Measurements from ENCODE around the gene C1orf159.
A peak's percentile ranks its signal among the peaks of the same experiment; 100 is the strongest.

The C1orf159 gene

DNA sequence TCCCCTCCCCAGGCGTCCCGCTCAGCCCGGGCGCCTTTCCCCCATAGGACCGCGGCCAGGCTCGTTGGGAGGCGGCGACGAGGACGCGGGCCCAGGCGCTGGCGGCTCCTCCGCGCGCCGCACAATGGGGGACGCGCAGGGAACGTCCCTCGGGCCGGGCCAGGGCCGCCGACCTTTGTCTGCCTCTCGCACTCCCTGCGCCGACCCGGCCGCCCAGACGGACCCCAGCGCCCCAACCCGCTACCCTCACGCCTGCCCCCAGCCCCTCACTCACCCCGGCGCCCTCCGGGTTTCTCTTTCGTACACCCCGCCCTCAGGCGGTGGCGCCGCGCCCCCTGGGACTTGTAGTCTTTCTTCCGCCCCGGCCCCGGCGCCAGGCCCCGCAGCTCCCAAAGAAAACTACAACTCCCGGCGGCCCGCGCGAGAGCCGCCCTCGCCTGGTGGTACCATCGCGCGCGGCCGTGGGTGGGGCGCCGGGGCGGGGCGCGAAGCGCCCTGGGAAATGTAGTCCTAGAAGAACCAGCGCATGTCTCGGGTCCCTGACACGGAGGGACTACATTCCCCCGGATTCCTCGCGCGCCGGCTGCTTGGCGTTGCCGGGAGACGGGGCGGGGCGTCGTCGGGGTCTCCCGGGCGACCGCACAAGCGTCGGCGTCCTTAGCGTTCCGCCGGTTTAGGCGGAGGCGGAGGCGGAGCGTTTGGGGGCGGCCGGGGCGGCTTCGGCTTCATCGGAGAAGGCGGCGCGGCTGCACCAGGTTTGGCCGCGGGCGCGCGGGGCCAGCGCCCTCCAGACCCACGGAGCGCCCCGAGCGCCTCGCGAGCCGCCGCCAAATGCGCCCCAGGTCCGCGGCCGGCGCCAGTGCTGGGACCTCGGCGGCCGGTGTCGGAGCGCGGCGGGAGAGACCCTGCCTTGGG, at the start of gene C1orf159:
C1orf159 (minus strand) TSS at position 304 of the 915 bp plus-strand sequence. CDS start 24,546 bp downstream, outside the sequence.
- peaks cover 5% of the 10 kb centered on the region for H3K9me3 ChIP-seq (ENCODE audit: control insufficient read depth, insufficient read depth, low read length)
- no peaks in the 10 kb centered on the region for H3K4me1 ChIP-seq (ENCODE audit: control insufficient read depth, insufficient read depth, low read length)
- H3K36me3 ChIP-seq (ENCODE audit: control insufficient read depth, insufficient read depth, low read length) = peaks cover 5% of the 10 kb centered on the region
- peaks cover 12% of the 10 kb centered on the region for H3K27me3 ChIP-seq (ENCODE audit: control insufficient read depth, insufficient read depth, low read length)
- peak within 1 kb of the TSS; percentile 52 for H3K4me3 ChIP-seq (ENCODE audit: low read depth, low read length)
- H3K9ac ChIP-seq (ENCODE audit: low read depth, low read length) = no peak within 1 kb of the TSS

GRCh38 chr1:1165485-1165884, 49.6 kb upstream of the C1orf159 start:
- Histone ChIP-seq H3K4me1 (ENCODE audit: control insufficient read depth, insufficient read depth, low read length) (peaks cover 3% of the 10 kb centered on the region), H3K4me3 (ENCODE audit: low read depth, low read length) (no peak overlapping the region), H3K36me3 (ENCODE audit: control insufficient read depth, insufficient read depth, low read length) (peaks cover 3% of the 10 kb centered on the region), H3K9me3 (ENCODE audit: control insufficient read depth, insufficient read depth, low read length) (no peaks in the 10 kb centered on the region), H3K27me3 (ENCODE audit: control insufficient read depth, insufficient read depth, low read length) (no peaks in the 10 kb centered on the region), H3K9ac (ENCODE audit: low read depth, low read length) (no peak overlapping the region)

- Histone ChIP-seq H3K4me1 (ENCODE audit: control insufficient read depth, insufficient read depth, low read length) (peaks cover 3% of the 10 kb centered on the region), H3K9me3 (ENCODE audit: control insufficient read depth, insufficient read depth, low read length) (no peaks in the 10 kb centered on the region), H3K4me3 (ENCODE audit: low read depth, low read length) (peak overlapping the region; percentile 8), H3K9ac (ENCODE audit: low read depth, low read length) (no peak overlapping the region), H3K36me3 (ENCODE audit: control insufficient read depth, insufficient read depth, low read length) (peaks cover 3% of the 10 kb centered on the region), H3K27me3 (ENCODE audit: control insufficient read depth, insufficient read depth, low read length) (no peaks in the 10 kb centered on the region)
These were observed 49.0 kb upstream of the C1orf159 start for GRCh38 chr1:1164701-1165451.

DNA sequence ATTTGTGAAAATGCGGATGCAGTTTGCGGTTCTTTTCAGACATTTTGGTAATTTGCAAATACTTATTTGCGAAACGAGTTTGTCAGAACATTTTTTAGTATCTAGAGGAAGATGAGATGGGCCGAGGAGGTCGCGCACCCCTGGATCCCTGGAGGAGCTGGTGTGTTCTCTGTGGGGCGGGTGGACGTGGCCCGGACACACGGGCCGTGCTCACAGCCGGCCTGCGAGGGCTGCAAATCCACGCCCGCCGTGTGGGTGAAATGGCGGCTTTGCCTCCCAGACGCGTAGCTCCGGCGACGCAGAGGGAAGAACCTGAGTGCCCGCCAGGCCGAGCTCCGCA, 48.4 kb upstream of the C1orf159 start:
- no peaks in the 10 kb centered on the region for H3K9me3 ChIP-seq (ENCODE audit: control insufficient read depth, insufficient read depth, low read length)
- no peaks in the 10 kb centered on the region for H3K27me3 ChIP-seq (ENCODE audit: control insufficient read depth, insufficient read depth, low read length)
- peaks cover 3% of the 10 kb centered on the region for H3K4me1 ChIP-seq (ENCODE audit: control insufficient read depth, insufficient read depth, low read length)
- H3K36me3 ChIP-seq (ENCODE audit: control insufficient read depth, insufficient read depth, low read length) = peaks cover 3% of the 10 kb centered on the region
- peak overlapping the region; percentile 8 for H3K4me3 ChIP-seq (ENCODE audit: low read depth, low read length)
- peak overlapping the region; percentile 24 for H3K9ac ChIP-seq (ENCODE audit: low read depth, low read length)

GRCh38 chr1:1163538-1164070, 47.7 kb upstream of the C1orf159 start:
- peak overlapping the region; percentile 24 for H3K9ac ChIP-seq (ENCODE audit: low read depth, low read length)

DNA sequence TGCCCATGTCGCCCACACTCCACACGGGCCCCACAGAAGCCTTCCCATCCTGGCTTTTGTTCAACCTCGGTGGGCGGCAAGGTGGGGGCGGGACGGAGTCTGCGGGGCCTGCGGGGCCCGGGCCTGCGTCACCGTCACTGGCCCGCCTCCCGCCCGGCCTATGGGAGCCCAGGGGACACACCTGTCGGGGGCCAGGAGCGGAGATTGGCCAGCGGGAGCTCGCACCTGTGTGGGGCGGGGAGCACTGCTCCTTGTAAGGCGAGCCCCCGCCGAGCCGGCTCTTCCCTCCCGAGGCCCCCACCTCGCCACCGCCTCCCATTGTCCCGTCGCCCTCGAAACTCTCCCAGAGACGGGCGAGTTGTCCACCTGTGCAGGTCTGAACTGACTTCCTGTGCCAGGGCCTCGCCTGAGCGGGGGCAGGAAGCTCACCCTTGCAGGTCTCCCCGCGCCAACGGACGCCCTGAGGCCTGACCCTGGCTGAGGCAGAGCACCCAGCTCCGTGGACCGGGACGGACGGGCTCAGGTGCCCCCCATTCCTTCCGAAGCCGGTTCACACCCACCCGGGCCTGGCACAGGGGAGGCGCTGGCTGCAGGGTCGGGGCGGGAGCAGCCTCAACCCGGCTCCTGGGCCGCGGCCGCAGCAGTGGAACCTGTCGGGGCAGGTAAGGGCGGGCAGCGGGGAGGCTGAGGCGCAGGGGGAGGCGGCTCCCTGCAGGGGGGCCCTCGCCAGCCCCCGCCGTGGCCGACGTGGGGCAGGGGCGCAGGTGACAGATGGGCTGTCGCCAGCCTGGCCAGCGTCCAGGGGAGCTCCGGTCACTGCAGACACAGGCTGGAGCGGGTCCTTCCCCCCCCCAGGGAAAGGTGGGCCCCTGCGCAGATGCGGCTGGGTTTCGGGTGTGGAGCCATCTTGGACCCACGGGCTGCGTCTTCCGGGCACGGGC, 47.0 kb upstream of the C1orf159 start:
- peak overlapping the region; percentile 22 for H3K4me3 ChIP-seq (ENCODE audit: low read depth, low read length)
- no peak overlapping the region for H3K9ac ChIP-seq (ENCODE audit: low read depth, low read length)
- H3K4me1 ChIP-seq (ENCODE audit: control insufficient read depth, insufficient read depth, low read length) = peaks cover 3% of the 10 kb centered on the region
- H3K9me3 ChIP-seq (ENCODE audit: control insufficient read depth, insufficient read depth, low read length) = no peaks in the 10 kb centered on the region
- H3K36me3 ChIP-seq (ENCODE audit: control insufficient read depth, insufficient read depth, low read length) = peaks cover 3% of the 10 kb centered on the region
- no peaks in the 10 kb centered on the region for H3K27me3 ChIP-seq (ENCODE audit: control insufficient read depth, insufficient read depth, low read length)

More at GRCh38 chr1:1163538-1164070, 47.7 kb upstream of the C1orf159 start:
- Histone ChIP-seq H3K36me3 (ENCODE audit: control insufficient read depth, insufficient read depth, low read length) (peaks cover 3% of the 10 kb centered on the region), H3K4me3 (ENCODE audit: low read depth, low read length) (peak overlapping the region; percentile 22), H3K9me3 (ENCODE audit: control insufficient read depth, insufficient read depth, low read length) (no peaks in the 10 kb centered on the region), H3K27me3 (ENCODE audit: control insufficient read depth, insufficient read depth, low read length) (no peaks in the 10 kb centered on the region), H3K4me1 (ENCODE audit: control insufficient read depth, insufficient read depth, low read length) (peaks cover 3% of the 10 kb centered on the region)

DNA sequence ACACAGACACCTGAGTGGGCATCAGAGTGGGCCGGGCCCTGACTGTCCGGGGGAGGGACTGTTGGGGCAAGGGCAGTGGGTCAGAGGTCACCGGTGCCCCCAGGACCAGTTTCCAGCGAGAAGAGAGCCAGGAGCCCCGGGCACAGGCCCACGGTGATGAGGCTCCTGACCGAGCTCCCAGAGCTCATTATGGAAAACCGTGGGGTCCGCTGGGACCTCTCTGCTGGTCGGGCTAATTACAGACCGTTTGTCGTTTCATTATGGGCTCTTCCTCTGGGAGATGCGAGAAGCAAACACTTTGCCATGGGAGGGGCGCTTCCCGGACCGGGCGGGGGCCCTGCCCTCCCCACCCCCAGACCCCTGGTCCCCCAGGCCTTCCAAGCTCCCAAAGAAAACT, 45.8 kb upstream of the C1orf159 start:
- no peak overlapping the region for H3K9ac ChIP-seq (ENCODE audit: low read depth, low read length)
- H3K4me1 ChIP-seq (ENCODE audit: control insufficient read depth, insufficient read depth, low read length) = peaks cover 3% of the 10 kb centered on the region
- H3K27me3 ChIP-seq (ENCODE audit: control insufficient read depth, insufficient read depth, low read length) = no peaks in the 10 kb centered on the region
- H3K9me3 ChIP-seq (ENCODE audit: control insufficient read depth, insufficient read depth, low read length) = no peaks in the 10 kb centered on the region
- H3K36me3 ChIP-seq (ENCODE audit: control insufficient read depth, insufficient read depth, low read length) = no peaks in the 10 kb centered on the region
- no peak overlapping the region for H3K4me3 ChIP-seq (ENCODE audit: low read depth, low read length)

- Histone ChIP-seq H3K36me3 (ENCODE audit: control insufficient read depth, insufficient read depth, low read length) (no peaks in the 10 kb centered on the region), H3K4me1 (ENCODE audit: control insufficient read depth, insufficient read depth, low read length) (peaks cover 3% of the 10 kb centered on the region), H3K4me3 (ENCODE audit: low read depth, low read length) (no peak overlapping the region), H3K9ac (ENCODE audit: low read depth, low read length) (no peak overlapping the region), H3K27me3 (ENCODE audit: control insufficient read depth, insufficient read depth, low read length) (no peaks in the 10 kb centered on the region), H3K9me3 (ENCODE audit: control insufficient read depth, insufficient read depth, low read length) (no peaks in the 10 kb centered on the region)
These were observed 45.3 kb upstream of the C1orf159 start for GRCh38 chr1:1161078-1161682.

GRCh38 chr1:1160281-1160930, 44.5 kb upstream of the C1orf159 start:
- H3K36me3 ChIP-seq (ENCODE audit: control insufficient read depth, insufficient read depth, low read length) = no peaks in the 10 kb centered on the region
- no peaks in the 10 kb centered on the region for H3K9me3 ChIP-seq (ENCODE audit: control insufficient read depth, insufficient read depth, low read length)
- no peak overlapping the region for H3K9ac ChIP-seq (ENCODE audit: low read depth, low read length)
- H3K4me3 ChIP-seq (ENCODE audit: low read depth, low read length) = no peak overlapping the region
- peaks cover 3% of the 10 kb centered on the region for H3K4me1 ChIP-seq (ENCODE audit: control insufficient read depth, insufficient read depth, low read length)
- peaks cover 3% of the 10 kb centered on the region for H3K27me3 ChIP-seq (ENCODE audit: control insufficient read depth, insufficient read depth, low read length)

DNA sequence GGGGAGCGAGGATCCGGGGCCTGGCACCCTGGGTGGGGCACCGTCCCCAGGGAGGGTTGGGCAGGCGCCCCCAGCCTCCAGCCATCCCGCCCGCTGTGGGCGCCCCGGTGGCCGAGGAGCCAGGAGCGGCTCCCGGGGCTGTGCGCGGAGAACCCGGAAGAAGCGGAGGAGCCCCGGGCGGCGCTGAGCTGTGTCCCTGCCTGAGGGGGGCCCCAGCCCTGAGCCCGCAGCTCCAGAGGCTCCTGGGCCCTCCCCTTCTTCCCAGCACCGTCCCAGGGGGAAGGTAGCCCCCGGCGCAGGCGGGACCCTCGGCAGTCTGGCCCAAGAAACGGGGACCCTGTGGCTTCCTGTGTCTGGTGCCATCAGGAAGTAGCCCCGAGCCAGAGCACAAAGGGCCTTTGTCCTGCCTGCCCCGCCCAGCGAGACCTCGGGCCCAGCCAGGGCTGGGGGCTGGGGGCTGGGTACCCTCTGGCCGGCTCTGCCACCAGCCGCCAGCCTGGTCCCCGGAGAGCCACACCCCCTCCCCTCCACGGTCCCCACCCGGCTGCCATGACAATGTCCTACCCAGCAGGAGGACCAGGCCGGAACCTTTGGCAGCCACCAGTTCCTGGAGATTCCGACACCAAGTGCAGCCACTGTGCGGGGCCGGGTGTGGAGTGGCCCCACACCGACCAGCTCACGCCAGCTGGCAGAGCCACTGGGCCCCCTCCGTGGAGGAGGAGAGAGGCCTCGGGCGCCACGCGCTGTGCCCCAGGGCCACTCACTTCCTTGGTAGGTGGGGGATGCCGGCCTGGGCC, 42.2 kb upstream of the C1orf159 start:
- Histone ChIP-seq H3K9ac (ENCODE audit: low read depth, low read length) (peak overlapping the region; percentile 54), H3K4me1 (ENCODE audit: control insufficient read depth, insufficient read depth, low read length) (no peaks in the 10 kb centered on the region), H3K4me3 (ENCODE audit: low read depth, low read length) (peak overlapping the region; percentile 62), H3K36me3 (ENCODE audit: control insufficient read depth, insufficient read depth, low read length) (no peaks in the 10 kb centered on the region), H3K27me3 (ENCODE audit: control insufficient read depth, insufficient read depth, low read length) (peaks cover 3% of the 10 kb centered on the region), H3K9me3 (ENCODE audit: control insufficient read depth, insufficient read depth, low read length) (no peaks in the 10 kb centered on the region)

All from iPS-15b (cell line).